AG04450 (cell line): ENCODE results near the gene ECE1. TPM values are rescaled to one million over a fixed set of nuclear protein-coding genes. Genes with fewer than 3 reads are reported as not detected.

Experiments used
- CTCF ChIA-PET: fragments of 300-600, 350-600 bp; formaldehyde crosslinking; extraction: SDS; loops from one replicate; lab custom pipeline; 2022; ENCODE audit warnings: antibody characterized with exemption, inconsistent platforms; lab: Charles Lee
- POLR2A ChIA-PET: fragments of 350-600 bp; formaldehyde crosslinking; extraction: SDS; loops from one replicate; lab custom pipeline; 2021; ENCODE audit warnings: antibody characterized with exemption, inconsistent platforms; lab: Yijun Ruan, JAX
- DNase-seq: peaks from one replicate; pipeline ENCODE4 v3.0.0-alpha.2; 2011; ENCODE audit warnings: low read depth, low spot score
- H3K27ac ChIP-seq: one replicate; pipeline ENCODE4 v1.5.1; 2012; ENCODE audit warnings: low read depth, low read length, control low read depth
- H3K27me3 ChIP-seq: one replicate; pipeline ENCODE4 v1.6.0; 2012; ENCODE audit warnings: low read length; ENCODE audit not compliant: control insufficient read depth, insufficient read depth
- H3K4me3 ChIP-seq: 2 replicates; pipeline ENCODE4 v1.5.1; 2011; ENCODE audit warnings: mild to moderate bottlenecking, low read depth, low read length, control low read depth
- H3K9me3 ChIP-seq: 2 replicates; pipeline ENCODE4 v1.5.1; 2012; ENCODE audit warnings: low read length; ENCODE audit not compliant: control insufficient read depth, insufficient read depth
- polyA plus RNA-seq: library from polyadenylated mRNA; depleted of rRNA; stranded (reverse); fragments of >200 nt; gene quantifications from 2 replicates; pipeline ENCODE4 v1.2.3, GENCODE V29; 2011
- TF ChIP-seq, protein P1 (sequence below): IDR thresholded peaks from 2 replicates; pipeline ENCODE4 v1.5.1; 2011; ENCODE audit warnings: low read depth, low read length, control low read depth, inconsistent platforms

ECE1 gene
- polyA plus RNA-seq, 1 experiment: 161 TPM

DNA sequence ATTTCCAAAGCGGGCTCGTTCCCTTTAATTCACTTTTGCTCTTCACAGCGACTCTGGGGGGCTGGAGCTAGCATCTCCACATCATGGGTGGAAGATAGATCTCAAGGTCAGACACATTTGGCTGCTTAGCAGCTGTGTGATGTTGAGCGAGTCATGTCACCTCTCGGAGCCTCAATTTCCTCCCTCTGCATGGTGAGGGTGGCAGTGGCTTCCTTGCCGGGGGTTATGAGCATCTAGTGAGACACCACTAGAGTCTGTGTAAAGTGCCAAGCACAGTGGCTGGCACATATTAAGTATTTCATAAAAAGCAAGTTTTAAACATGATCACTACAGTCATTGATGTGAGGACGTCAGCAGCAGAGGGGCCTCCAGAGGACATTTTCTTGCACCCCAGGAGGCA lies 16.9 kb upstream of the ECE1 start:
- POLR2A ChIA-PET: no interaction called here
- CTCF ChIA-PET: interaction anchor here (1.1 kb wide), 1 partner anchor 61 kb away, joined by 3 read pairs; no protein-coding TSS in a partner anchor
- H3K4me3 ChIP-seq: no peak overlapping the region
- no peak for DNase-seq
- H3K9me3 ChIP-seq: peaks cover 7% of the 10 kb centered on the region; the same call in 1 of the 2 replicates
- H3K27ac ChIP-seq: no peak overlapping the region
- no peaks in the 10 kb centered on the region for H3K27me3 ChIP-seq
- TF ChIP-seq, protein P1, sequence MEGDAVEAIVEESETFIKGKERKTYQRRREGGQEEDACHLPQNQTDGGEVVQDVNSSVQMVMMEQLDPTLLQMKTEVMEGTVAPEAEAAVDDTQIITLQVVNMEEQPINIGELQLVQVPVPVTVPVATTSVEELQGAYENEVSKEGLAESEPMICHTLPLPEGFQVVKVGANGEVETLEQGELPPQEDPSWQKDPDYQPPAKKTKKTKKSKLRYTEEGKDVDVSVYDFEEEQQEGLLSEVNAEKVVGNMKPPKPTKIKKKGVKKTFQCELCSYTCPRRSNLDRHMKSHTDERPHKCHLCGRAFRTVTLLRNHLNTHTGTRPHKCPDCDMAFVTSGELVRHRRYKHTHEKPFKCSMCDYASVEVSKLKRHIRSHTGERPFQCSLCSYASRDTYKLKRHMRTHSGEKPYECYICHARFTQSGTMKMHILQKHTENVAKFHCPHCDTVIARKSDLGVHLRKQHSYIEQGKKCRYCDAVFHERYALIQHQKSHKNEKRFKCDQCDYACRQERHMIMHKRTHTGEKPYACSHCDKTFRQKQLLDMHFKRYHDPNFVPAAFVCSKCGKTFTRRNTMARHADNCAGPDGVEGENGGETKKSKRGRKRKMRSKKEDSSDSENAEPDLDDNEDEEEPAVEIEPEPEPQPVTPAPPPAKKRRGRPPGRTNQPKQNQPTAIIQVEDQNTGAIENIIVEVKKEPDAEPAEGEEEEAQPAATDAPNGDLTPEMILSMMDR: no peak

DNA sequence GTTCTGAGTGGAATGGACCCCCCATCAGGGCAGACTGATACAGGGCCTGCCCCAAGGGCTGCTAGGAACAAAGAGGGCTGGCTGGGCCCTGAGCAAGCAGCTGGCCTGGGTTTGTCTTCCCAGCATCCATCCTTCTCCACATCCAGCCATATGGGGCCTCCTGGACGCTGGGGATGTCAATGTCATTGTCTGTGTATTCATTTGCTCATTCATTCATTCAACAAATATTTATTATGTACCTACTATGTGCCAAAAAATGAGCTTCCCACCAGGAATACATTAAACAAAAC lies 15.6 kb upstream of the ECE1 start:
- H3K4me3 ChIP-seq: no peak overlapping the region
- ChIA-PET CTCF (no interaction called here), POLR2A (interaction anchor here (0.5 kb wide), 1 partner anchor 19 kb away, joined by 3 read pairs; no protein-coding TSS in a partner anchor)
- H3K9me3 ChIP-seq: peaks cover 7% of the 10 kb centered on the region; the same call in 1 of the 2 replicates
- TF ChIP-seq, protein P1: no peak
- H3K27ac ChIP-seq: no peak overlapping the region
- no peak for DNase-seq
- H3K27me3 ChIP-seq: no peaks in the 10 kb centered on the region

DNA sequence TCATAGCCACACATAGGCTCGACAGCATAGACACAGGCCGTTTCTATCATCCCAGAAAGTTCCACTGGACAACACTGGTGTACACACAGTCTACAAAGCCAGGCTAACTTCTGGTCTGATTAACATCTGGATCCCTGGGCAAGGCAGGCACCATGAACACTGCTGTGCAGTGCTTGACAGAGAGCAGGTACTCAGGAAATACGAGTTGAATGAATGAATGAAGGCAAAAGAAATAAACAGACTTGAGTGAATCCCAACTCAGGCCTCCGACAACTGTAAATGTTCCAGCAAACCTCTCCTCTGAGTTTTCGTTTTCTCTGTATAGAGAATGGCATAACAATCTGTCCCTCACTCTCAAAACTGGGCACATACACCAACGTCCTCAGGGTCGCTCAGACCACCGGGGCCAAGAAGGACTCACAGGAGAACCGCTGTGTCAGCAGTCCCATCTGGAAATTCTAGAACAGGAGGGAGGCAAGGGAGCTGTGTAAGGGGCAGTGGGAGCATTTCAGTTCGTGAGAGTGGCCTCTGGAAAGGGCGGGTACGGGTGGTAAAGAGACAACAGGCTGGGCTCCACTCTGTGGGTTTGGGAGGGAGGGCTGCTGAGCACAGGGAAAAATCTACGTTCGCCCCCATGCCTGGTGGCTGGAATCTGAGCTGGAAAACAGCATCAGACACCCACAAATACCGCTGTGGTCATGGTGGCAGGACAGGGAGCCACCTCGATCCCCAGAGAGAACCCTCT lies 15.1 kb upstream of the ECE1 start:
- POLR2A ChIA-PET: interaction anchor here (0.5 kb wide), 1 partner anchor 19 kb away, joined by 3 read pairs; no protein-coding TSS in a partner anchor
- TF ChIP-seq, protein P1: no peak
- Histone ChIP-seq H3K9me3 (peaks cover 5% of the 10 kb centered on the region; the same call in 1 of the 2 replicates), H3K27me3 (no peaks in the 10 kb centered on the region), H3K4me3 (no peak overlapping the region), H3K27ac (peak overlapping the region; percentile 42)
- CTCF ChIA-PET: no interaction called here
- no peak for DNase-seq

DNA sequence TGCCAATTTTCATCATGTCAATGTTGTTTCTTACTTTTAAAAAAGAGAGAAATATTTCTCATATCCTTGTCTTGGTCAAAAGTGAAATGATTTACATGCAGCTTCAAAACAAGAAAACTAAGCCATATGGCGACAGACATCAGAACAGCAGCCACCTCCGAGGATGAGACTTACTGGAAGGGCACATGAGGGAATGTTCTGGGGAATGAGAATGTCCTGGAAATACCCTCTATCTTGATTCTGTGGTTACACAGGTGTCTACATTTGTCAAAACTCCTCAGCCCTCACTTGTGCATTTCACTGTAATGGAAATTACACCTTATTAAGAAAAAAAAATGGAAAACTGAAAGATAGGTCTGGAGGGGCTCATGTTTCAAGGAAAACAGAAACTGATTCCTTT lies 14.2 kb upstream of the ECE1 start:
- DNase-seq: no peak
- TF ChIP-seq, protein P1: no peak
- Histone ChIP-seq H3K9me3 (no peaks in the 10 kb centered on the region), H3K4me3 (no peak overlapping the region), H3K27me3 (no peaks in the 10 kb centered on the region), H3K27ac (peak overlapping the region; percentile 42)
- ChIA-PET POLR2A (no interaction called here), CTCF (no interaction called here)
